ENCODE data around the gene ARHGDIB. TPM values are rescaled to one million over a fixed set of nuclear protein-coding genes. Genes with fewer than 3 reads are reported as not detected.
A peak's percentile ranks its signal among the peaks of the same experiment; 100 is the strongest.

Gene ARHGDIB
- total RNA-seq, 3 donors from 2014 or later (not counting 1 experiment from before 2014, with no cell fraction given): 838 to 962 (median 929) TPM

DNA sequence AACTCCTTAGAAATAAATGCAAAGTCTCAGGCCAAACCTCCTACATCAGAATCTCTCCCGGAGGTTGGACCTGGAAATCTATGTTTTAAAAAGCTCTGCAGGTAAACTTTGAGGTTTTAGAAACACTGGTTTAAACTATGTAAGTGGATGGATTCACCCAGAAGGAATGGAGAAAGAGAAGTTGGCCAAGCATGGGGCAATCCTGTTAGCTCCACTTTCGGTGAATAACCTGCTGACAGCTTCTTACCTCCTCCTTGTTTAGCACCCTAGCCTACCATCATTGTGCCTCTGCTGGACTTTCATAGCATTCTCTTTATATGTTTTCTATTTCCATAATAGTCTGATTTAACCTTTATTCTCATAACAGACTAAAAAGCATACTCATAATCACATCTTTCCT, 3.0 kb upstream of the ARHGDIB start:
- no peaks in the 10 kb centered on the region for H3K9me3 Mint-ChIP-seq
- Histone ChIP-seq H3K27ac (ENCODE audit: low read length) (no peak overlapping the region), H3K4me1 (ENCODE audit: control insufficient read depth, insufficient read depth, low read length) (peaks cover 15% of the 10 kb centered on the region), H3K27me3 (ENCODE audit: control insufficient read depth, insufficient read depth, low read length) (no peaks in the 10 kb centered on the region), H3K9me3 (ENCODE audit: control insufficient read depth, insufficient read depth, low read length) (no peaks in the 10 kb centered on the region), H3K4me3 (ENCODE audit: low read length) (no peak overlapping the region), H3K36me3 (ENCODE audit: control insufficient read depth, insufficient read depth, low read length) (peaks cover 4% of the 10 kb centered on the region)
- H3K27ac Mint-ChIP-seq: peak overlapping the region in 1 of 2 donors; percentile 97
- no peaks in the 10 kb centered on the region for H3K27me3 Mint-ChIP-seq (ENCODE audit: low read depth in 2 of 2)
- H3K36me3 Mint-ChIP-seq: peaks cover 11% of the 10 kb centered on the region
- ATAC-seq: no peak
- peaks cover 39 to 40% of the 10 kb centered on the region in 2 donors for H3K4me1 Mint-ChIP-seq
- H3K4me3 Mint-ChIP-seq: no peak overlapping the region
- TF ChIP-seq, protein P1, sequence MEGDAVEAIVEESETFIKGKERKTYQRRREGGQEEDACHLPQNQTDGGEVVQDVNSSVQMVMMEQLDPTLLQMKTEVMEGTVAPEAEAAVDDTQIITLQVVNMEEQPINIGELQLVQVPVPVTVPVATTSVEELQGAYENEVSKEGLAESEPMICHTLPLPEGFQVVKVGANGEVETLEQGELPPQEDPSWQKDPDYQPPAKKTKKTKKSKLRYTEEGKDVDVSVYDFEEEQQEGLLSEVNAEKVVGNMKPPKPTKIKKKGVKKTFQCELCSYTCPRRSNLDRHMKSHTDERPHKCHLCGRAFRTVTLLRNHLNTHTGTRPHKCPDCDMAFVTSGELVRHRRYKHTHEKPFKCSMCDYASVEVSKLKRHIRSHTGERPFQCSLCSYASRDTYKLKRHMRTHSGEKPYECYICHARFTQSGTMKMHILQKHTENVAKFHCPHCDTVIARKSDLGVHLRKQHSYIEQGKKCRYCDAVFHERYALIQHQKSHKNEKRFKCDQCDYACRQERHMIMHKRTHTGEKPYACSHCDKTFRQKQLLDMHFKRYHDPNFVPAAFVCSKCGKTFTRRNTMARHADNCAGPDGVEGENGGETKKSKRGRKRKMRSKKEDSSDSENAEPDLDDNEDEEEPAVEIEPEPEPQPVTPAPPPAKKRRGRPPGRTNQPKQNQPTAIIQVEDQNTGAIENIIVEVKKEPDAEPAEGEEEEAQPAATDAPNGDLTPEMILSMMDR (IDR thresholded peaks at IDR 0.05): no peak
- WGBS (ENCODE audit: insufficient coverage): 94% methylated on average over 1 of the region's 2 CpGs
- intact Hi-C loops (cut with micrococcal nuclease): loop anchor here (5.0 kb wide), 1 partner anchor 597 kb away; the partner anchor contains the start of gene ATF7IP
- DNase-seq: no peak

DNA sequence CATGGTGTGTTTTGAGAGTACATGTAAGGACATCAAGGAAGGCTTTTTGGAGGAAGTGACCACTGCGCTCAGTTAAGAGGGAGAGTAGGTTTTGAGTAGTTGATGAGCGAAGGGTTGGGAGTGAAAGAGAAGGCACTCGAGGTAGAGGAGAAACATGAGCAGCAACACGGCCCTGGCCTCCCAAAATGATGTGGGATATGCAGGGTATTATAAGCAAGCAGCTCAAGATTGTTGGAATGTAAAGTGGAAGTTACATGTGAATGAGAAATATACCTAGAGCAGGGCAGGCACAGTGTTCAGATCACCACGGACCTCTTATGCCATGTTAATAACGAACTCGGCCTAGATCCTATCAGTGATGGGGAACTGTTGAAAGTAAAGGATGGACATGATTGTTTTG, 2.1 kb upstream of the ARHGDIB start:
- Mint-ChIP-seq H3K4me3 (no peak overlapping the region), H3K27ac (peak overlapping the region; percentile 97 to 98), H3K9me3 (no peaks in the 10 kb centered on the region), H3K36me3 (peaks cover 11% of the 10 kb centered on the region), H3K27me3 (ENCODE audit: low read depth in 2 of 2) (no peaks in the 10 kb centered on the region), H3K4me1 (peaks cover 48 to 49% of the 10 kb centered on the region in 2 donors)
- H3K36me3 ChIP-seq (ENCODE audit: control insufficient read depth, insufficient read depth, low read length): peaks cover 5% of the 10 kb centered on the region
- DNase-seq: no peak
- intact Hi-C loops (cut with micrococcal nuclease): loop anchor here (5.0 kb wide), 1 partner anchor 596 kb away; the partner anchor contains the start of gene ATF7IP
- H3K27me3 ChIP-seq (ENCODE audit: control insufficient read depth, insufficient read depth, low read length): no peaks in the 10 kb centered on the region
- H3K9me3 ChIP-seq (ENCODE audit: control insufficient read depth, insufficient read depth, low read length): no peaks in the 10 kb centered on the region
- no peak overlapping the region for H3K4me3 ChIP-seq (ENCODE audit: low read length)
- 92% methylated on average over 7 of the region's 7 CpGs for WGBS (ENCODE audit: insufficient coverage)
- TF ChIP-seq, protein P1 (IDR thresholded peaks at IDR 0.05): no peak
- ATAC-seq: no peak
- peaks cover 22% of the 10 kb centered on the region for H3K4me1 ChIP-seq (ENCODE audit: control insufficient read depth, insufficient read depth, low read length)
- H3K27ac ChIP-seq (ENCODE audit: low read length): peak overlapping the region; percentile 95

DNA sequence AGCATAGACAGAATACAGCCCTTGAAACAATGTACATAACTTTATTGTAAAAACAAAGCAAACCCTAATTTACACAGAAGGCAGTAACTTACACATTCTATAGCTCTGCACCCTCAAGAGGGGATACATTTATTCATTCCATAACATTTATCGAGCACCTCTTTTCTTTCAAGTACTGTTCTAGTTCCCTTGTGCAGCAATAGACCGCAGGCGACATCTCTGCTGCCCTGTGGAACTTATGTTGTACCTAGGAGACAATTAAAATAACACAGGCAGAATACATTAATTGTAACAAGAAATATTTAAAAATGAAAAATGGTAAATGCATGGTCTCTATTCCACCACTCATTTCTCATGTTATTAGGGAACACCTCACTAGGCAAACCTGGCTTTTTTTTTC, 1.4 kb upstream of the ARHGDIB start:
- peaks cover 29% of the 10 kb centered on the region for H3K4me1 ChIP-seq (ENCODE audit: control insufficient read depth, insufficient read depth, low read length)
- peak overlapping the region; percentile 97 to 98 for H3K27ac Mint-ChIP-seq
- peaks cover 11% of the 10 kb centered on the region for H3K36me3 Mint-ChIP-seq
- DNase-seq (peak in 1 of 2 donors; percentile 47), ATAC-seq (no peak)
- H3K9me3 Mint-ChIP-seq: no peaks in the 10 kb centered on the region
- H3K27ac ChIP-seq (ENCODE audit: low read length): peak overlapping the region; percentile 95
- TF ChIP-seq, protein P1 (IDR thresholded peaks at IDR 0.05): no peak
- 75% methylated on average over 1 of the region's 3 CpGs for WGBS (ENCODE audit: insufficient coverage)
- H3K9me3 ChIP-seq (ENCODE audit: control insufficient read depth, insufficient read depth, low read length): no peaks in the 10 kb centered on the region
- no peaks in the 10 kb centered on the region for H3K27me3 Mint-ChIP-seq (ENCODE audit: low read depth in 2 of 2)
- peak overlapping the region; percentile 15 for H3K4me3 Mint-ChIP-seq
- peaks cover 55 to 56% of the 10 kb centered on the region in 2 donors for H3K4me1 Mint-ChIP-seq
- H3K4me3 ChIP-seq (ENCODE audit: low read length): no peak overlapping the region
- H3K36me3 ChIP-seq (ENCODE audit: control insufficient read depth, insufficient read depth, low read length): peaks cover 5% of the 10 kb centered on the region
- intact Hi-C loops (cut with micrococcal nuclease): loop anchor here (5.0 kb wide), 1 partner anchor 595 kb away; the partner anchor contains the start of gene ATF7IP
- no peaks in the 10 kb centered on the region for H3K27me3 ChIP-seq (ENCODE audit: control insufficient read depth, insufficient read depth, low read length)

DNA sequence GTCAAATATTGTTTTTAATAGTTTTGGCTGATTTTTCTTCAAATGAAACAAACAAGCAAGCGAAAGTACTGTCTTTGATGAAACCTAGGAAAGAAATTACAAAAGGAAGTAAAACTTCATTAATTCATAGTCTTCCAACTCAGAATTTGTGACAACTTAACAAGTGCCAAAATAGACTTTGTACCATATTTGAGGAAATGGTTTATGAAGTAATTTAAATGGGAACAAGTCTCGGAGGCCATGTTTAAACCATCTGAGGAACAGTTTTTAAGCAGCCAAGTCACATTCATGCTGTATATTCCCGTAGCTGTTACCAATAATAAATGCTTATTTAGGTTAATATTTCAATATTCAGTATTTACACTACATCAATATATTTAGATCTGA, 745 bp upstream of the ARHGDIB start:
- H3K27ac Mint-ChIP-seq: peak overlapping the region; percentile 97 to 98
- intact Hi-C loops (cut with micrococcal nuclease): loop anchor here (5.0 kb wide), 1 partner anchor 595 kb away; the partner anchor contains the start of gene ATF7IP
- H3K4me1 ChIP-seq (ENCODE audit: control insufficient read depth, insufficient read depth, low read length): peaks cover 35% of the 10 kb centered on the region

More for the DNA sequence above, 745 bp upstream of the ARHGDIB start:
- H3K9me3 ChIP-seq (ENCODE audit: control insufficient read depth, insufficient read depth, low read length): no peaks in the 10 kb centered on the region
- peaks cover 6% of the 10 kb centered on the region for H3K36me3 ChIP-seq (ENCODE audit: control insufficient read depth, insufficient read depth, low read length)
- no peaks in the 10 kb centered on the region for H3K27me3 ChIP-seq (ENCODE audit: control insufficient read depth, insufficient read depth, low read length)
- ATAC-seq: no peak
- Mint-ChIP-seq H3K4me1 (peaks cover 61 to 63% of the 10 kb centered on the region in 2 donors), H3K4me3 (peak overlapping the region; percentile 100), H3K9me3 (no peaks in the 10 kb centered on the region), H3K36me3 (peaks cover 11% of the 10 kb centered on the region), H3K27me3 (ENCODE audit: low read depth in 2 of 2) (no peaks in the 10 kb centered on the region)
- peak overlapping the region; percentile 95 for H3K27ac ChIP-seq (ENCODE audit: low read length)
- peak in 1 of 2 donors; percentile 56 for DNase-seq
- WGBS (ENCODE audit: insufficient coverage): 33% methylated on average over 1 of the region's 3 CpGs
- H3K4me3 ChIP-seq (ENCODE audit: low read length): peak overlapping the region; percentile 91
- TF ChIP-seq, protein P1 (IDR thresholded peaks at IDR 0.05): no peak

All from natural killer cell (primary cell).